Esophagus squamous epithelium (tissue), 5 donors: ENCODE measurements around the gene PRPH. TPM values are rescaled to one million over a fixed set of nuclear protein-coding genes. Genes with fewer than 3 reads are reported as not detected.

Source experiments
- DNase-seq: peaks from one replicate; lab custom pipeline; 2025; lab: John Stamatoyannopoulos, UW
- H3K27ac ChIP-seq, 4 donors: fragments of 200-600 bp; sonication (generic); one replicate each; pipeline ENCODE4 v1.5.1; 2016 to 2019; ENCODE audit warnings: mild to moderate bottlenecking in 1 of 4
- H3K27me3 ChIP-seq, 4 donors: fragments of 200-600 bp; sonication (generic); 1 replicate in 3 of 4; 2 replicates in 1 of 4; pipeline versions ENCODE4 v1.5.1 to v1.6.0; 2017 to 2021; ENCODE audit warnings: antibody characterized with exemption in 1 of 4
- H3K36me3 ChIP-seq, 3 donors: fragments of 200-600 bp; sonication (generic); one replicate each; pipeline ENCODE4 v1.5.1; 2016 to 2019
- H3K4me1 ChIP-seq, 3 donors: fragments of 200-600 bp; sonication (generic); one replicate each; pipeline ENCODE4 v1.5.1; 2017 to 2019
- H3K4me3 ChIP-seq, 4 donors: fragments of 200-600 bp; sonication (generic); 1 replicate in 3 of 4; 2 replicates in 1 of 4; pipeline ENCODE4 v1.5.1; 2016 to 2019; ENCODE audit warnings: mild to moderate bottlenecking in 2 of 4, moderate library complexity in 1 of 4
- H3K9me3 ChIP-seq, 3 donors: fragments of 200-600 bp; sonication (generic); one replicate each; pipeline ENCODE4 v1.5.1; 2016 to 2019
- CTCF ChIP-seq, 6 experiments: fragments of 450-650 bp in 4 of 6; fragments of 200-600 bp in 2 of 6; sonication (generic) in 2 of 6; IDR thresholded peaks; one replicate each; pipeline ENCODE4 v1.5.1; 2016 to 2019; ENCODE audit warnings: antibody characterized with exemption in 6 of 6, mild to moderate bottlenecking in 4 of 6, moderate library complexity in 4 of 6
- POLR2A ChIP-seq, 4 donors: fragments of 450-650 bp; IDR thresholded peaks; one replicate each; pipeline ENCODE4 v1.6.1; 2017; ENCODE audit warnings: antibody characterized with exemption in 4 of 4, mild to moderate bottlenecking in 4 of 4, moderate library complexity in 3 of 4
- WGBS, 2 donors: methylation state at CpG; one replicate each; pipeline ENCODE4 v1.1.5; 2018; 5-methylcytosine and 5-hydroxymethylcytosine counted together
- intact Hi-C: fragments of 100-400 bp; cut with DNase I; formaldehyde crosslinking; loops from one replicate; pipeline ENCODE4 v1.15.0; 2022
- total RNA-seq, 4 donors: library from RNA; depleted of rRNA; stranded (reverse); fragments of >200 nt; gene quantifications; one replicate each; pipeline ENCODE4 v1.1.0, GENCODE V29; 2016
- donor health status: DM: yes; HTN: yes; CAD: no.

PRPH gene
- total RNA-seq, 4 donors from 2014 or later = 0.57 TPM; not detected in 3

- no peaks in the 10 kb centered on the region for H3K36me3 ChIP-seq
- H3K9me3 ChIP-seq = no peaks in the 10 kb centered on the region
- peak overlapping the region in 2 of 4 donors; percentile 23 to 45 for H3K4me3 ChIP-seq
- intact Hi-C loops = loop anchor here (5.0 kb wide), 1 partner anchor 44 kb away; the partner anchor contains the start of gene C1QL4
- peak overlapping the region in 2 of 4 donors; percentile 11 to 20 for H3K27ac ChIP-seq
- DNase-seq = no peak
- peaks cover 27 to 53% (median 32%) of the 10 kb centered on the region in 3 donors for H3K4me1 ChIP-seq
- WGBS, 2 donors = 15 to 73% methylated on average over 3 to 7 of the region's 18 CpGs
- TF ChIP-seq CTCF (IDR thresholded peaks at IDR 0.05) (no peak), POLR2A (IDR thresholded peaks at IDR 0.05) (no peak)
- peaks cover 20 to 52% (median 30%) of the 10 kb centered on the region in 4 donors for H3K27me3 ChIP-seq
Measured at GRCh38 chr12:49293056-49293956, 1.6 kb upstream of the PRPH start.

DNA sequence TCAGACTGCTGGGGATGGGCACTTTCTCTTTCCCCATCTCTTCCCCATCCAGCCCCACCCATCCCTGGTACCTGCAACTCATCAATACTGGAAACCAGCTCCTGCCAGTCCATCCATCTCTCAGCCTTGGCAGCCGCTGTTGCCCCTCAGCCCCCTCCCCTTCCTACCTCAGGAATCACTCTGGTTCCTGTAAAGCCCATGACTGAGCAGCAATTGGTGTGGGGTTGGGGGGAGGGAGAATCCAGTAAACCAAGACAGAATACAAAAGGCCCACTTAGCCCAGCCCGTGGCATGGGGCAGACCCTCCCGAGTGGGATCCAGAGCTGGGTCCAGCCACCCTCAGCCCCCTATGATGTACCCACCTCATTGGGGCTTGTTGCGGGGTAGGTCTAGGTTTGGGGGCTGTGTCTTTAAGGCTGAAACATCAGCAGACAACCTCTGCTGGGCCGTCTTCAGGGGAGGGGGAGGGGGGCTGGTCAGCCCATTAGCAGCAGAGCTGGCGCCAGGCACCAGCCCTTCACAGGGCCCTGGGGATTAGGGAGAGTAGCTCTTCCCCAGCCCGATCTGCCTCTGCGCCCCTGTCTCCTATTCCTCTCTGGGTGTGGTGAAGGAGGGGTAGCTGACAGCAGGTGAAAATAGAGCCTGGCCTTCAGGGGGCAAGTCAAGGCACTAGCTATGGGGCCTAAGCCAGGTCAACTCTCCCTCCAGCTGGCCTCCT lies 702 bp upstream of the PRPH start:
- no peaks in the 10 kb centered on the region for H3K36me3 ChIP-seq
- WGBS, 2 donors = 50 to 67% methylated on average over 2 to 5 of the region's 8 CpGs
- intact Hi-C loops = loop anchor here (5.0 kb wide), 1 partner anchor 43 kb away; the partner anchor contains the start of gene C1QL4
- no peak for TF ChIP-seq POLR2A (IDR thresholded peaks at IDR 0.05)
- TF ChIP-seq CTCF (IDR thresholded peaks at IDR 0.05) = no peak
- DNase-seq = no peak
- H3K4me1 ChIP-seq = peaks cover 27 to 53% (median 32%) of the 10 kb centered on the region in 3 donors
- H3K4me3 ChIP-seq = no peak overlapping the region
- no peak overlapping the region for H3K27ac ChIP-seq
- peaks cover 20 to 61% (median 35%) of the 10 kb centered on the region in 4 donors for H3K27me3 ChIP-seq
- H3K9me3 ChIP-seq = no peaks in the 10 kb centered on the region

GRCh38 chr12:49294804-49295081 lies 204 bp upstream of the PRPH start:
- DNase-seq = no peak
- no peak overlapping the region for H3K4me3 ChIP-seq
- no peaks in the 10 kb centered on the region for H3K9me3 ChIP-seq
- intact Hi-C loops = loop anchor here (5.0 kb wide), 1 partner anchor 43 kb away; the partner anchor contains the start of gene C1QL4
- TF ChIP-seq CTCF (IDR thresholded peaks at IDR 0.05) (no peak), POLR2A (IDR thresholded peaks at IDR 0.05) (no peak)
- H3K4me1 ChIP-seq = peaks cover 27 to 53% (median 32%) of the 10 kb centered on the region in 3 donors
- H3K27me3 ChIP-seq = peaks cover 20 to 66% (median 35%) of the 10 kb centered on the region in 4 donors
- H3K27ac ChIP-seq = no peak overlapping the region
- 86% methylated on average over 1 of the region's 5 CpGs; no CpG with 5 or more reads in 1 of the 2 donors for WGBS, 2 donors
- H3K36me3 ChIP-seq = no peaks in the 10 kb centered on the region

GRCh38 chr12:49296034-49296835 lies 1.3 kb downstream of the PRPH start:
- H3K9me3 ChIP-seq = no peaks in the 10 kb centered on the region
- no CpG with 5 or more reads among the region's 54 CpGs for WGBS, 2 donors
- no peak overlapping the region for H3K27ac ChIP-seq
- no peak for DNase-seq
- peak; percentile 47 to 71 (median 64) for TF ChIP-seq CTCF (IDR thresholded peaks at IDR 0.05)
- TF ChIP-seq POLR2A (IDR thresholded peaks at IDR 0.05) = no peak
- peaks cover 20 to 81% (median 35%) of the 10 kb centered on the region in 4 donors for H3K27me3 ChIP-seq
- H3K36me3 ChIP-seq = no peaks in the 10 kb centered on the region
- H3K4me3 ChIP-seq = peak overlapping the region in 2 of 4 donors; percentile 30 to 58
- H3K4me1 ChIP-seq = peaks cover 27 to 53% (median 32%) of the 10 kb centered on the region in 3 donors
- intact Hi-C loops = no loop called here
